ENCODE data around the gene CYP4A11.
"Not testable (repeated sequence)": the region's sequence is repeated elsewhere in the genome, so short reads cannot be mapped to it uniquely, and the experiment has no call there.

CYP4A11 gene

DNA sequence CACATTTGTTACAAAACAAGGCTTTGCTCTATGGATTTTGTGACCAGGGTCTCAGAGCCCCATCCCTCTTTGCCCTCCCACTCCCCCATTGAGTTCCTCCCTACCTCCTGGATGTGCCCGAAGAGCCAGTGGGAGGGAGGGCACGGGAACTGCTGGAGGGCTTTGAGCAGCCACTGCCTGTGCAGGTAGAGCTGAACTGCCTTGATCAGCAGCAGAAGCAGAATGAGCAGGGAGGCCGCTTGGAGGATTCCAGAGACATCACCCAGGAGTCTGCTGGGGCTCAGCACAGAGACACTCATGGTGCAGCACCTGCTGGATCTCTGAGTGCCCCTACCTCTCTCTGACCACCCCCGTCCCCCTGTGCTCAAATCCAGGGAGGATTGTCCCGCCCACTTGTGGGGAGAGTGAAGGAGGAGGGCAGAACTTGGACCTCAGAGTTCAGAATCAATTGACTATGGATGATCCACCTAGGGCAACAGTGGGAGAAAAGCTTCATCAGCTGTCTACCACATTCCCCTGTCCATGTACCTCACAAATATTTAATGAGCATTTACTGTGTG lies at the start of gene CYP4A11:
TSS of gene CYP4A11 (minus strand) at position 342 of the 560 bp plus-strand sequence. CDS start at position 299, 43 bp downstream.
- no peak for DNase-seq

- DNase-seq = not testable (repeated sequence)
Observed at GRCh38 chr1:46990541-46990940, 49.3 kb upstream of the CYP4A11 start.

- no peak for DNase-seq
Observed at GRCh38 chr1:46983830-46984586, 42.7 kb upstream of the CYP4A11 start.

DNA sequence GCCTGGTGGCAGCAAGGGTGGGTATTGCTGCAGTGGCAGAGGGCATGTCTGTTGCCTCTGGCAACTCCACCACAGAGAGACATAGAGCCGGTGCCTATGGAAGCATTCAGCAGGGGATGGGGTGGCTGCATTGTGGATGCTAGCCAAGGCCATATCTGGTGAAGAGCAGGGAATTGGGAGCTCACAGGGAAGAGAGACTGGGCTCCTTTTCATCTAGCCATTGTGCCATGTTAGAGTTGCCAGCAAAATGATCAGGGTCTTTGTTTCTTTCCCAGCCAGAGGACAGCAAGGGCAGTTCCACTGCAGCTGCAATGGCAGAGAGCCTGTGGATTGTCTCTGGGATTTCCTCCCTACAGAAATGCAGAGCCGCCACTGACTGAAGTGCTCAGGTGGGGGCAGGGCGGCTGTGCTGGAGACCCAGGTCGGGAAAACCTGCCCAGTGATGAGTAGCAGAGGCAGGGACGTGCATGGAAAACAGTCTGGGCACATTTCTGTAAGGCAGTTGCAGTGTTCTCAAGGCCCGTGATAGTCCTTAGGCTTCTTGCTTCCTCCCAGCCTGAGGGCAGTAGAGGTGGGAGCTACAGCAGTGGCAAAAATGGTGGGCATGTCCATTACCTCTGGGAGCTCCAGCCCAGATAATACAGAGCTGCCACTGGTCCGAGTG lies 42.0 kb upstream of the CYP4A11 start:
- no peak for DNase-seq

DNA sequence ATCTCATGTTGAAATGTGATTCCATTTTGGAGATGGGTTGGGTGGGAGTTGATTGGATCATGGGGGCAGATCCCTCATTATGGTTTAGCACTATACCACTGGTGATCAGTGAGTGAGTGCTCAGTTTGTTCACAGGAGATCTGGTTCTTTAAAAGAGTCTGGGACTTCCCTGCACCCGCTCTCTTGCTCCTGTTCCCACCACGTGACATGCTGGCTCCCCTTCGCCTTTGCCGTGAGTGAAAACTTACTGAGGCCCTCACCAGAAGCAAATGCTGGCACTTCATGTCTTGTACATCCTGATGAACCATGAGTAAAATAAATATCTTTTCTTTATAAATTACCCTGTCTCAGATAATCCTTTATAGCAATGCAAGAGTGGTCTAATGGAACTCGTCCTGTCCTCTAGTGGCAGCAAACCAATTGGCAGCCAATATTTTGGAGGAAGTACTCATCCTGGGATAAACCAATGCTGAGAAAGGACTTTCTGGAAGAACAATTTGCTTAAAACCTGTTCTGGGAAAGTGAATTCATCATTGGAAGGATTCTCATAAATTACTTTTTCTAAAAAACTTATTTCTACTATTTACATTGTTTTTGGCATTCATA lies 27.8 kb upstream of the CYP4A11 start:
- DNase-seq = no peak

- DNase-seq = not testable (repeated sequence)
Observed at GRCh38 chr1:46962272-46962671, 21.0 kb upstream of the CYP4A11 start.

GRCh38 chr1:46961066-46961758 lies 19.9 kb upstream of the CYP4A11 start:
- no peak for DNase-seq

GRCh38 chr1:46960250-46960649 lies 19.0 kb upstream of the CYP4A11 start:
- no peak for DNase-seq

- not testable (repeated sequence) for DNase-seq
Observed at GRCh38 chr1:46955116-46955515, 13.8 kb upstream of the CYP4A11 start.

- not testable (repeated sequence) for DNase-seq
Observed at GRCh38 chr1:46953847-46954246, 12.6 kb upstream of the CYP4A11 start.

GRCh38 chr1:46949417-46949666 lies 8.1 kb upstream of the CYP4A11 start:
- not testable (repeated sequence) for DNase-seq

DNA sequence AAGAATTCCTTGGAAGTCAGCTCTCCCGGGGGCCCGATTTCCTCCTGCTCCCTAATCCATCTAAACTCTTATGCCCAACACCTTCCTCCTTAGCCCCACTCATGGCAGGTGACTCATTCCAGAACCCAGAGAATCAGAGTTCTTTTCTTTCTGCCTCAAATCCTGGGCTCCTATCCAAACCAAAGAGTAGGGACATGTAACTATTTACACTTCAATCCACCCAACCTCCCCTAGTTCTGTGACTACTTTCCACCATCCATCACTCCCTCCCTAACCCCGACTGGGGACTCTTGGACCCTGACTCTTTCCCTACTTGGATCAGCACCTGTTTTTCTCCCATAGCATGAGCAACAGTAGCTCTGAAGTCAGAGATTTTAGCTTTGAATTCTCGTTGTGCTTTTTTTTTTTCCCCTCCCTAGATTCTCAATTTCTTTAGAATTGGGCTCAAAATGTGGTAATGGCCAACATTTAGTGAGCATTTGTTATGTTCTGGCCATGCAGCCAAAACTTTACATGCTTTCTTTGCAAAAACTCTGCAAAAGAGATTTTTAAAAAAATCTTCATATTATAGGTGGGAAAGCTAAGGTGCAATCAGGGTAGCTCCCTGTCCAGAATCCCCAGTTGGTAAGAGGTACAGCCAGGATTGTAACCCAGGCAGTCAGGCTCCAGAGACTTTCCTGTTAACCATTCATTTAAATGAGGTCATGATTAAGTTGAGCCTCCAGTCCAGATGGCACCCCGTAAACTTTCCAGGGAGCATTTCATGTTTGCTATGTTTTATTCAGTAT lies 7.5 kb upstream of the CYP4A11 start:
- no peak for DNase-seq

GRCh38 chr1:46947706-46948105 lies 6.4 kb upstream of the CYP4A11 start:
- not testable (repeated sequence) for DNase-seq

GRCh38 chr1:46942086-46942485 lies 810 bp upstream of the CYP4A11 start:
- DNase-seq = no peak

DNA sequence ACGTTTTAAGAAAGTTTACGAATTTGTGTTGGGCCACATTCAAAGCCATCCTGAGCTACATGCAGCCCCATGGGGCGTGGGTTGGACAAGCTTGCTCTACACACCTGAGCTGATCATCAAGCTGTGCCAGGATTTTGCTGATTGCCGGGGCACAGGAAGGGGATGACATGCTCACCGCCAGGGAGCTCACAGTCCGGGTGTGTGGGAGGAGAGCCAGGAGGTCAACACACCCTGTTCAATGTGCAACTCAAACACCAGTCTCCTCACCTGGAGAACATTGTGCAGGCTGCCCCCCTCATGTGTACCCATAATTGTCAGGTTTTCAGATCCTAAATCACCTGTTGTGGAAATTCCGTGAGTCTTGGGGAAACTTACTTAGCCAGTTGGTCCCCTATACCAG lies 969 bp downstream of the CYP4A11 start:
- DNase-seq = no peak

- DNase-seq = no peak
Observed at GRCh38 chr1:46937270-46937669, 4.0 kb downstream of the CYP4A11 start.

DNA sequence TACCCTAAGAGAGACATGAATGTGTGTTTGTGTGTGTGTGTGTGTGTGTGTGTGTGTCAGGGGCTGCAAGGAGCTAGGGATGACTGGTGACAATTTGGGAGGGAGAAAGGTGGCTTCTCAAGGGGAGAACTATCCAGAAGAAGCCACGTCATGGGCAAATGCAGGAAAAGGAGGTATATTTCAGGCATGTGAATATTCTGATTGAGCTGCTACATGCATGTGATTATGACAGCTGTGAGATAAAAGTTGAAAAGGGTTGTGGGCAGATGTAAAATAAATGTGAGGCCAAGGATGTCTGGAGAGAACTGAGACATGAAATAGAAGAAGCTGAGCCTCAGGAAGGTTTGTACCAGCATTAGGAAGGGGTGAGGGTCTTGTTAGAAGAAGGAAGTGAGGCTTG lies 4.5 kb downstream of the CYP4A11 start:
- no peak for DNase-seq

DNA sequence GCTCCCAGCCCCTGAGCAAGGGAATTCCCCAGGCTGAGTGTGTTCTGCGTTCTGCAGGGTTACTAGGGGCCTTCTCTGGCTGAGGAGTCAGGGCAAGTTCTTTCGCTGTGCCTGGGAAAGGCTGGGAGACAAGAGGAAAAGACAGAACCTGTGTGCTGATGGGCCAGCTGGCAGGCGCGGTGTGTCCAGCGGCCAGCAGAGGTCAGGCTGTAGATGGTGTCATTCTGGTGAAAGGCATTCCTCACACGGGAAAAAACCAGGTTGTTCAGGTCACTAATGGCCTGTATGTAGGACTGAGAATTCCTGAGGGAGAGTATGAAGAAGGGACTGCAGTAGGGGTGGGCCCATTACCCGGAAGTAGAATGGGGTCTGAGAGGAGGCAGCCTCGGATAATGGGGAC lies 6.4 kb downstream of the CYP4A11 start:
- not testable (repeated sequence) for DNase-seq

DNA sequence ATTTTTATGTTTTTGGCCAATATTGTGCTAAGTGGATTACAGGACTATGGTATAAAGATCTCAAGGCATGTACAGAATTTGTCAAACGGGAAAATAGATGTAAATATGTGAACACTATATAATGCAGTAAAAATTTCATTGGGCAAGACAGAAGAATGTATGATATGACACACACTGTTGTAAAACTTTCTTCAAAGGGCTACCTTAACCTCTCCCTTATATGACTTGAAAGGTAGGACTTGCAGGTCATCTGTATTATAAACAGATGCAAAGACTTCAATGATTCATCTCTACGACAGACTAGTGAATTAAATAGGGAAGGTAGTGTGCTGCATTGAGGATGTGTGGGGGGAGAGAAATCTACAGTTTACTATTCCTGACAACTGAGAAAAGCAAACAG lies 9.3 kb downstream of the CYP4A11 start:
- not testable (repeated sequence) for DNase-seq

GRCh38 chr1:46931151-46931550 lies 10.1 kb downstream of the CYP4A11 start:
- DNase-seq = no peak

- DNase-seq = no peak
Observed at GRCh38 chr1:46927249-46927835, 13.9 kb downstream of the CYP4A11 start.

- DNase-seq = no peak
Observed at GRCh38 chr1:46910790-46911189, 30.5 kb downstream of the CYP4A11 start.
